ENCODE data around the gene LRFN3. TPM values are rescaled to one million over a fixed set of nuclear protein-coding genes. Genes with fewer than 3 reads are reported as not detected.

LRFN3 gene
- total and polyA plus RNA-seq, 2 of the 13 experiments (the other 11 are each of a cell fraction or from before 2014, with no cell fraction given), result 0.74 to 1.6 TPM

DNA sequence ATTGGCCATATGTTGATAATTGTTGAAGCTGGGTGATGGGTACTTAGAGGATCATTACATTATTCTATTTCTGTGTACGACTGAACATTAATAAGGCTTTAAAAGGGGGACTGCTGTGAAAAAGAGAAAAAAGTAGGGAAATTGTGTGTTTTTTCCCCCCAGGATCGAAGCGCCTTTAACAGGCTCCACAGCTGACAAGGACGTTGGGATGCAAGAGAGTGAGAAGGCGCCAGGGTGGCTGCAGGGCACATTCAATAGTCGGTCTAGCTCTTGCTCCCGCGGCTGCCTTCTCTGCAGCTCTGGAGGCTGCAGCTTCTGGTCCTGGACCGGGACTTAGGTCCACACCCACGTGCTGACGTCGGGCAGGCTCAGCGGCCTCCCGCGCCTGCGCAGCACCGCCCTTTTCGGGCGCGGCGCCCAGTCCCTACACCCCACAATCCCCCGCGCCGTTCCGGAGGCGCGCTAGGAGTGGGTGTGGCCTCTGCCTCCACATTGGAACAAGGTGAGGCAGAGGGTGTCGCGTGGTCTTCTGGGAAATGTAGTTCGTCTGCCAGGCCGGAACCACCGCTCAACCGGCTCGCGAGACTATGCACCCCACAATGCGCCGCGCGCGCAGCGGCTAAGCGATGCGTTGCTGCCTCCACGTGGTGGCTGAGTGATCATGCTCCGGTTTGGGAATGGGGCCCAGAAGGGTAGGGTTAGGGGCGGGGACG, 4.9 kb upstream of the LRFN3 start (continued):
- no peak for TF ChIP-seq TRIM24 (CRISPR knock-in tag; IDR thresholded peaks at IDR 0.05)
- TF ChIP-seq XBP1 (CRISPR knock-in tag; IDR thresholded peaks at IDR 0.05), result no peak
- no peak for TF ChIP-seq TOPORS (CRISPR knock-in tag; IDR thresholded peaks at IDR 0.05)
- TF ChIP-seq ZNF652 (CRISPR knock-in tag; IDR thresholded peaks at IDR 0.05; ENCODE audit: borderline replicate concordance, low read depth), result peak; percentile 53; the same call in 1 of the 2 replicates
- TF ChIP-seq, protein P1, sequence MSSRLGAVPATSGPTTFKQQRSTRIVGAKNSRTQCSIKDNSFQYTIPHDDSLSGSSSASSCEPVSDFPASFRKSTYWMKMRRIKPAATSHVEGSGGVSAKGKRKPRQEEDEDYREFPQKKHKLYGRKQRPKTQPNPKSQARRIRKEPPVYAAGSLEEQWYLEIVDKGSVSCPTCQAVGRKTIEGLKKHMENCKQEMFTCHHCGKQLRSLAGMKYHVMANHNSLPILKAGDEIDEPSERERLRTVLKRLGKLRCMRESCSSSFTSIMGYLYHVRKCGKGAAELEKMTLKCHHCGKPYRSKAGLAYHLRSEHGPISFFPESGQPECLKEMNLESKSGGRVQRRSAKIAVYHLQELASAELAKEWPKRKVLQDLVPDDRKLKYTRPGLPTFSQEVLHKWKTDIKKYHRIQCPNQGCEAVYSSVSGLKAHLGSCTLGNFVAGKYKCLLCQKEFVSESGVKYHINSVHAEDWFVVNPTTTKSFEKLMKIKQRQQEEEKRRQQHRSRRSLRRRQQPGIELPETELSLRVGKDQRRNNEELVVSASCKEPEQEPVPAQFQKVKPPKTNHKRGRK (CRISPR knock-in tag; IDR thresholded peaks at IDR 0.05), result 0 out of 2 replicates have a peak, but pooled peaks have one; percentile 54
- peak; percentile 86; the same call in 1 of the 2 replicates for TF ChIP-seq ZBTB38 (CRISPR knock-in tag; IDR thresholded peaks at IDR 0.05)
- TF ChIP-seq ZNF558 (CRISPR knock-in tag; IDR thresholded peaks at IDR 0.05; ENCODE audit: borderline replicate concordance), result no peak
- TF ChIP-seq, protein P2, sequence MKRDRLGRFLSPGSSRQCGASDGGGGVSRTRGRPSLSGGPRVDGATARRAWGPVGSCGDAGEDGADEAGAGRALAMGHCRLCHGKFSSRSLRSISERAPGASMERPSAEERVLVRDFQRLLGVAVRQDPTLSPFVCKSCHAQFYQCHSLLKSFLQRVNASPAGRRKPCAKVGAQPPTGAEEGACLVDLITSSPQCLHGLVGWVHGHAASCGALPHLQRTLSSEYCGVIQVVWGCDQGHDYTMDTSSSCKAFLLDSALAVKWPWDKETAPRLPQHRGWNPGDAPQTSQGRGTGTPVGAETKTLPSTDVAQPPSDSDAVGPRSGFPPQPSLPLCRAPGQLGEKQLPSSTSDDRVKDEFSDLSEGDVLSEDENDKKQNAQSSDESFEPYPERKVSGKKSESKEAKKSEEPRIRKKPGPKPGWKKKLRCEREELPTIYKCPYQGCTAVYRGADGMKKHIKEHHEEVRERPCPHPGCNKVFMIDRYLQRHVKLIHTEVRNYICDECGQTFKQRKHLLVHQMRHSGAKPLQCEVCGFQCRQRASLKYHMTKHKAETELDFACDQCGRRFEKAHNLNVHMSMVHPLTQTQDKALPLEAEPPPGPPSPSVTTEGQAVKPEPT (CRISPR knock-in tag; IDR thresholded peaks at IDR 0.05; ENCODE audit: low read depth), result no peak
- TF ChIP-seq, protein P3, sequence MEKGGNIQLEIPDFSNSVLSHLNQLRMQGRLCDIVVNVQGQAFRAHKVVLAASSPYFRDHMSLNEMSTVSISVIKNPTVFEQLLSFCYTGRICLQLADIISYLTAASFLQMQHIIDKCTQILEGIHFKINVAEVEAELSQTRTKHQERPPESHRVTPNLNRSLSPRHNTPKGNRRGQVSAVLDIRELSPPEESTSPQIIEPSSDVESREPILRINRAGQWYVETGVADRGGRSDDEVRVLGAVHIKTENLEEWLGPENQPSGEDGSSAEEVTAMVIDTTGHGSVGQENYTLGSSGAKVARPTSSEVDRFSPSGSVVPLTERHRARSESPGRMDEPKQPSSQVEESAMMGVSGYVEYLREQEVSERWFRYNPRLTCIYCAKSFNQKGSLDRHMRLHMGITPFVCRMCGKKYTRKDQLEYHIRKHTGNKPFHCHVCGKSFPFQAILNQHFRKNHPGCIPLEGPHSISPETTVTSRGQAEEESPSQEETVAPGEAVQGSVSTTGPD (CRISPR knock-in tag; IDR thresholded peaks at IDR 0.05), result no peak
- no peak for TF ChIP-seq NKX3-1 (CRISPR knock-in tag; IDR thresholded peaks at IDR 0.05)
- TF ChIP-seq, protein P4, sequence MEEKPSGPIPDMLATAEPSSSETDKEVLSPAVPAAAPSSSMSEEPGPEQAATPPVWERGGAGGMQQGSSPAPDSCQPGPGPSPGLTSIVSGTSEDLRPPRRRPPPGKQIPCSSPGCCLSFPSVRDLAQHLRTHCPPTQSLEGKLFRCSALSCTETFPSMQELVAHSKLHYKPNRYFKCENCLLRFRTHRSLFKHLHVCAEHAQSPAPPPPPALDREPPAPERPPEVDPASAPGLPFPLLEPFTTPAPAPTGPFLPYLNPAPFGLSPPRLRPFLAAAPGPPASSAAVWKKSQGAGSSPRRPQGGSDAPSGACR (CRISPR knock-in tag; IDR thresholded peaks at IDR 0.05), result no peak
- TF ChIP-seq SP1 (IDR thresholded peaks at IDR 0.05), result no peak
- TF ChIP-seq SP1 (CRISPR knock-in tag; IDR thresholded peaks at IDR 0.05), result peak; percentile 95
- peak; percentile 96 for TF ChIP-seq CHD2 (IDR thresholded peaks at IDR 0.05; ENCODE audit: low read depth, low read length)
- TF ChIP-seq, protein P5, sequence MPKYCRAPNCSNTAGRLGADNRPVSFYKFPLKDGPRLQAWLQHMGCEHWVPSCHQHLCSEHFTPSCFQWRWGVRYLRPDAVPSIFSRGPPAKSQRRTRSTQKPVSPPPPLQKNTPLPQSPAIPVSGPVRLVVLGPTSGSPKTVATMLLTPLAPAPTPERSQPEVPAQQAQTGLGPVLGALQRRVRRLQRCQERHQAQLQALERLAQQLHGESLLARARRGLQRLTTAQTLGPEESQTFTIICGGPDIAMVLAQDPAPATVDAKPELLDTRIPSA (CRISPR knock-in tag; IDR thresholded peaks at IDR 0.05; ENCODE audit: borderline replicate concordance), result no peak
- no peak; the same call in 1 of the 2 replicates for TF ChIP-seq NRL (CRISPR knock-in tag; IDR thresholded peaks at IDR 0.05; ENCODE audit: borderline replicate concordance)
- TF ChIP-seq ZNF484 (CRISPR knock-in tag; IDR thresholded peaks at IDR 0.05; ENCODE audit: borderline replicate concordance, low read depth), result no peak
- peak; percentile 71; the same call in 1 of the 2 replicates for TF ChIP-seq ZNF619 (CRISPR knock-in tag; IDR thresholded peaks at IDR 0.05)
- no peak for TF ChIP-seq MLLT10 (CRISPR knock-in tag; IDR thresholded peaks at IDR 0.05)
- TF ChIP-seq, protein P6, sequence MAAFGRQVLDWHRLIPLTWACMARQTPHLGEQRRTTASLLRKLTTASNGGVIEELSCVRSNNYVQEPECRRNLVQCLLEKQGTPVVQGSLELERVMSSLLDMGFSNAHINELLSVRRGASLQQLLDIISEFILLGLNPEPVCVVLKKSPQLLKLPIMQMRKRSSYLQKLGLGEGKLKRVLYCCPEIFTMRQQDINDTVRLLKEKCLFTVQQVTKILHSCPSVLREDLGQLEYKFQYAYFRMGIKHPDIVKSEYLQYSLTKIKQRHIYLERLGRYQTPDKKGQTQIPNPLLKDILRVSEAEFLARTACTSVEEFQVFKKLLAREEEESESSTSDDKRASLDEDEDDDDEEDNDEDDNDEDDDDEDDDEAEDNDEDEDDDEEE (CRISPR knock-in tag; IDR thresholded peaks at IDR 0.05), result no peak
- TF ChIP-seq, protein P7, sequence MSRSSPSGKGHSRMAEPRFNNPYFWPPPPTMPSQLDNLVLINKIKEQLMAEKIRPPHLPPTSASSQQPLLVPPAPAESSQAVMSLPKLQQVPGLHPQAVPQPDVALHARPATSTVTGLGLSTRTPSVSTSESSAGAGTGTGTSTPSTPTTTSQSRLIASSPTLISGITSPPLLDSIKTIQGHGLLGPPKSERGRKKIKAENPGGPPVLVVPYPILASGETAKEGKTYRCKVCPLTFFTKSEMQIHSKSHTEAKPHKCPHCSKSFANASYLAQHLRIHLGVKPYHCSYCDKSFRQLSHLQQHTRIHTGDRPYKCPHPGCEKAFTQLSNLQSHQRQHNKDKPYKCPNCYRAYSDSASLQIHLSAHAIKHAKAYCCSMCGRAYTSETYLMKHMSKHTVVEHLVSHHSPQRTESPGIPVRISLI (CRISPR knock-in tag; IDR thresholded peaks at IDR 0.05; ENCODE audit: borderline replicate concordance), result no peak
- peak; percentile 56 for TF ChIP-seq GATAD2A (CRISPR knock-in tag; IDR thresholded peaks at IDR 0.05)

Data from HepG2 (cell line).